HG03520 (cell line): ENCODE data around the gene ATP2B3.

Experiments used
- ATAC-seq: cut with Tn5 transposase; IDR thresholded peaks from one replicate; pipeline ENCODE4 v1.9.1; 2021; ENCODE audit warnings: mild to moderate bottlenecking, moderate library complexity; ENCODE audit not compliant: unreplicated experiment

ATP2B3 gene

DNA sequence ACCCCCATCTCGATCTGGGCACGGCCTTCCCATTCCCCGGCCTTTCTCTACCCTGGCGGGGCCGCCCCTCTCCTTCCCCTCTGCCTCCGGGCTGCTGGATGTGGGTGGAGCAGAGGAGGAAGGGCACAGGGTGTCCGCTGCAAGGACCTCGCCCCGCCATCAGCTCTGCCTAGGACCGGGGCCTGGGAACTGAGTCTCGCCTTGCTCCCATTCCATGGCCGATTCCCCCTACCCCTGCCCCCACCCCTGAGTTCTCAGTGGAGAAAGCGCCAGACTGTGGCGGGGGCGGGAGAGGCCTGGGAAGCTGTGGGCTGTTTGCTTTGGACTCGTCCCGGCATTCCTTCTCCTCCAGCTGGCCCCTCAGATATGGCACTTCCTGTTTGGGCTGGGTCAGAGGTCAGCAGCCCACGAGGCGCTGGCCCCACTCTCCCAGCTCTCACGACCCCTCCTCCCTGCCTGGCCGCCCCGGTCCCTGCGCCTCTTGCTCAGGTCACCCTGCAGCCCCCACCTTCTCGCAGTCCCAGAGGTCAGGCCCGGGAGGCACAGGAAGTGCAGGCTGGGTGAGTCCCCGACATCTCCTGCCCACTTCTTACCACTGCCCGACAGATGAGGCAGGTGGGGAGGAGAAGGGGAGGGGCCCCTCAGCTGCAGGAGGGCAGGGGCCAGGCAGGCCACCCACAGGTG is 29.1 kb upstream of the ATP2B3 start:
- ATAC-seq = no peak

DNA sequence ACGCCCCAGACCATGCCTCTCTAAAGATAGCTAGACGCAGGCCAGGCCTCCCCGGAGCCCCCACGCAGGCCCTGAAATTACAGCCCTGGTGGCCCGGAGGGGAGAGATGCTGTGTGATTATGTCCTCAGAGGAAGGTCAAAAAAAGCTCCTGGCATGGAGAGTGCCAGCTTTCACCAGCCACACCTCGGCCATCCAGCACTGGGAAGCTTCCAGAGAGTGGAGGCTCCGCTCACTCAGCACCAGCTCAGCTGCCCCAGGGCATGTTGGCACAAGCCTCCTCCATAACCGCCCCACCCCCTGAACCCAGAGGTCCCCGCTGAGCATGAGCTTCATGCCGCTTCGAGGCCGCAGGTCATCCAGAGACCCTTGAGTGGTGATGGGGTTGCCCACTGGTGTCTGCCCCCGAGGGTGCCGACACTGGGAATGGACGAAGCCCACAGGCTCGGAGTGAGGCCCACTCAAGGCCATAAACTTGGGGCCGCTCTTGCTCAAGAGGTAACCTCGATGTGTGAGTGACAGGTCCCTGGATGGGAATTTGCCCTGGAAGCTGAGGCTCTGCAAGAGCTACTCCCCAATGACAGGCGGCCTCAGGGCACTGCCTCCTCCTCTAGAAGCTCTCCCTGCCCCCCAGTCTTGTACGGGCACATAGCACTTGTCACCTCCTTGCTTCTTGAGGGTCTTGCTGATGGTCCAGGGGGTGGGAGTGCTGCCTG is 27.1 kb upstream of the ATP2B3 start:
- ATAC-seq = no peak

DNA sequence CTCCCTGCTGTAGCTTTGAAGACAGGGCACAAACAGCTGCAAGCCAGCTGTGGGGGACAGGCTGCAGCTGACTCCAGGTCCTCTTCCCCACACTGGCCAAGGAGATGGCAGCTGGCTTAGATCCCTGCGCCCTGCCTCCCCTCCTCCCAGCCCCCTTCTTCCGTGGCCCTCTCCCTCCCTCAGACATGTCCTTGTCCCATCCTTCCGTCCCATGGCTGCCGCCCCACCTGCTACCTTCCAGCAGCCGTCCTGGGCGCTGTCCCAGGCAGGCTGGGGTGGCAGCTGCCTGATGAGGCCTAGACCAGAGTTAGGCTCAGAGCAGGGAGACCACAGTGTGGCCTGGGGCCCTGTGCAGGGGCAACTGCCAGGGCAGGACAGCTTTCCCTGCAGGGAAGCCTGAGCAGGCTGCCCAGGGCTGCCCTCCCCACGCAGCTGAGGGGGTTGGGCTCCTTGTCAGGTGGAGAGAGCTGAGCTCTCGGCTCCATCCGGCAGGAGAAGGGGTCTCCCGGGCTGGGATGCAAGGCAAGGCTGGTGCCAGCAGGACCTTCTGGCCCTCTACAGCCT is 26.0 kb upstream of the ATP2B3 start:
- no peak for ATAC-seq

DNA sequence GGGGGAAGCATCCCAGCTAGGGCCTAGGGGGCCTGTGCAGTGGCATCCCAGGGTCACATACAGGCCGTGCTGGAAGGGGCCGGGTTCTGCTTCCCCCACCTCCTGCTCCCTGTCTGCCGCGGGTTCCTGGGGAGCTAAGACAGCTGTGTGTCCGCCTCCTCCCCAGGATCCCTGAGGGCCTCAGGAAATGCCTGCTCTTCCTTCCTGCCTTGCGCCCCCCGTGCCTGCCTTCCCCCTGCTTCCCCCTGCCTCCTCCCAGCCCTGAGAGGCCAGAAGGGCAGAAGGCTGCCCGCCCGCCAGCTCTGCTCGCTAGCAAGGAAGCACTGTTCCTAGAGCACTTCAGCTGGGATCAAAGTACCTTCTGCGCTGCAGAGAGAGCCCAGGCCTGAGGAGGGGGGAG is 25.5 kb upstream of the ATP2B3 start:
- ATAC-seq = no peak

DNA sequence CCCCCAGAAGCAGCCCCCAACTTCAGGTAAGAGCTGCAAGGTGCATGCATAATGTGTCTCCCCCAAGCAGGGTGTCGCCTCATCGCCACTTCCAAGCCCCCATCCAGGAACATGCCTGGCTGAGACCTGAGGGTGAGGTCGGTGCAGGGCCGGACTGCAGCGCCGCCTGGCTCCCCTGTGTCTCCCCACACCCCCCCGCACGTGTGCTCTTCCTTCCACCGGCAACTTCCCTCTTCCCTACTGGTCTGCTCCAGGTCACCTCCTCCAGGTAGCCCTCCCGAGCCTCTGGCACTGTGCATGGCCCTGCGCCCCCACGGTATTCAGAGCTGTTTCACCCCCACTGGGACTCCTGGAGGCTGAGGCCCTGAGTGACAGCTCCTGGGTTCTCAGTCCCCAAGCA is 24.9 kb upstream of the ATP2B3 start:
- ATAC-seq = no peak

DNA sequence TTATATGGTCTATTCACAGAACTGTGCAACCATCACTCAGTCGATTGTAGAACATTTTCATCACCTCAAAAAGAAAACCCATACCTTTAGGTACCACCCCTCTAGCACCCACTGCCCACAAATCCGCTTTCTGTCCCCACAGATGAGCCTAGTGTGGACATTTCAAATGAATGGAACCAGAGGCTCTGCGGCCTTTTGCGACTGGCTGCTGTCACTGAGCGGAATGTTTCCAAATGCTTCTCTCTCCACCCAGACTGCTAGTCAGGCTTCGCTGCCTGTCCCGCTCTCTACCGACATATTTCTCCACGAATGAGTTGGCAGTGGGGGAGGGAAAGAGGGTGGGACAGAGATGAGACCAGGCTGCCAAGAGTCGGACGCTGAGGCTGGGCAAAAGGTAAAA is 24.4 kb upstream of the ATP2B3 start:
- ATAC-seq = no peak

DNA sequence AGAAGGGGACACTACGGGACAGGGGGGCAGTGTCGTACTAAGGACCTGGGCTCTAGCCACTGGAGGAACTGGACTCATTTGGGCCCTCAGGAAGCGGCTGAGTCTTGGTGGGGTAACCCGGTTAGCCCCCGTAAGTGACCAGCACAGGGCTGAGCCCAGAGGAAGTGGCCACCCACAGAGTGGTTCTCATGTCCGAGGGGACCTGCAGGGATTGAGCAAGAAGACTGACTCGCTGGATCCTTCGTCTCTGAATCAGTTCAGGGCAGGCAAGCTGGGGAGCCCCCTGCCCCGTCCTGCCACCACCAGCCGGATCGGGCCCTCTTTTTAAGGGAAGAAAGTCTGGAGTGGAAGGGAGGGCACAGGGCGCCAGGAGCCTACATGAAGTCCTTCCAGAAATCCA is 23.4 kb upstream of the ATP2B3 start:
- ATAC-seq = no peak

DNA sequence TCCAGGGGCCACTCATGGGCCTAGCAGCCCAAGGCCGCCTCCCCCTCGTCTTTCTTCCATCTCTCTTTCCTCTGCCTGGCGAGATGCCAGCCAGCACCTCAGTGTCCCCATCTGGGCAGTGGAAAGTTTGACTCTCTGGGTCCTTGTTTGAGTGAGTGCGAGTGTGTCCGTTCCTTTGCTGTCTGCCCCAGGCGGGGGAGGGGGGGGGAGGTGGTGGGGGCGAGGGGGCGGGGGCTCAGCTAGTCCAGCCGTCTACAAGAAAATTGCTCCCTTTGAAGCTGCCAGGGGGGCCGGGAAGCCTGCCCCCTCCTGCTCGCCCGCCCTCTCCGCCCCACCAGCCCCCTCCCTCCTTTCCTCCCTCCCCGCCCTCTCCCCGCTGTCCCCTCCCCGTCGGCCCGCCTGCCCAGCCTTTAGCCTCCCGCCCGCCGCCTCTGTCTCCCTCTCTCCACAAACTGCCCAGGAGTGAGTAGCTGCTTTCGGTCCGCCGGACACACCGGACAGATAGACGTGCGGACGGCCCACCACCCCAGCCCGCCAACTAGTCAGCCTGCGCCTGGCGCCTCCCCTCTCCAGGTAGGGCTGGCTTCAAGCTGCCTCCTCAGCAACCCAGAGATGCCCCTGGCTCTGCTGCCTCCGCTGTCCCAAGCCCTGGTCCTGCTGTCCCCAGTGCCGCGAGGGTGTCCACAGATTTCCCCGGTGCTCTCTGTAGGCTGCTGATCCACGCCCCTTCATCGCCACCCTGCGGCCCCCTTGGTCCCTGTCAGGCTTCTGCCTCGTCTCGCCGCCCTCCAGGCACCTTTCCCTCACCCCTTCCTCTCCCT is 22.7 kb upstream of the ATP2B3 start, which contains the start of gene BGN:
BGN (plus strand) TSS at position 440 of the 821 bp plus-strand sequence. CDS start 9,652 bp downstream, outside the sequence.
- ATAC-seq = no peak

DNA sequence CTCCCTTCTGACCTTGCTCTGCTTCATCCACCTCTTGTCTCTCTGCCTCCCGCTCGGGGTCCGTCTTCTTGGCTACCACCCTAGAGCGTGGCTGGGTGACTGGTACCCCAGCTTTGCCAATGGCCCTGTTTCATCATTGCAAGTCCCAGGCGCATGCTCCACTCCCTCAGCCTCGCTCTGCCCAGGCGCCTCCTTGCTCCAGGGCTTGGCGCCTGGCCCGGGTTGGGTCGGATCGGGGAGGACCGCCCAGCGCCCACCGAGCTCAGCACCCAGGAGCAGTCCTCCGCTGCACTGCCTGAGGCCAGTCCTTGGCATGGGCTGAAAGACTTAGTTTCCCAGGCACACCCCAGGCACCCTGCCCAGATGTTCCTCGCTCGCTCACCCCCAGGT is 22.1 kb upstream of the ATP2B3 start:
- no peak for ATAC-seq

DNA sequence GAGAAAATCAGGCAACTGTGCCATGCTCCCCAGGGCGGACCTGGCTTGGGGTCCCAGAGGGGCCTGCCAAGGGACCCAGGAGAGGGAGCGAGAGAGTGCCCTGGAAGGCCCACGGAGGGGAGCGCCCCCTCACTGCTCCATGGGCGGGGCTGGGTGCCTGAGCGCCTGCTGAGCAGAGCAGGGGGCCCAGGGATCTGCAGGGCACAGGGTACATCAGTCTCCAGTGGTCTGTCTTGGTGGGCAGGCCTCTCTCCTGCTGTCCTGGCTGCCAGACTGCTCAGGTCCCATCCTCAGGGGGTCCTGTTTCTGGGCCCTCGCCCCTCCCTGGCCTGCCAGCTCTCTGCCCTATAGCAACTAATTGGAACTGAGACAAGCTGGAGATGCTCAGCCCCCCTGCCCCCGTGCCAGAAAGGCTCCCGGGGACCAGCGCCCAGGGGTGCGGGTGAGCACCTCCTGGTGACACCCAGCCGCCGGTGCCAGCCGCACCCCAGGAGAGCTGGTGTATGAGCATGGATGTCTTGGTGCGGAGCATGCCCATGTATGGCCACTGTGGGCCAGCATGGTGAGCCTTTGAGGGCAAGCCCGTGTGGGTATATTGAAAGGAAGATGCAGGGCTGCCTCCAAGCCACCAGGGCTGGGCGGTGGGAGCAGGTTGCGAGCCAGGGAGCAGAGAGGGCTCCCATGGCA is 21.4 kb upstream of the ATP2B3 start:
- ATAC-seq = no peak

DNA sequence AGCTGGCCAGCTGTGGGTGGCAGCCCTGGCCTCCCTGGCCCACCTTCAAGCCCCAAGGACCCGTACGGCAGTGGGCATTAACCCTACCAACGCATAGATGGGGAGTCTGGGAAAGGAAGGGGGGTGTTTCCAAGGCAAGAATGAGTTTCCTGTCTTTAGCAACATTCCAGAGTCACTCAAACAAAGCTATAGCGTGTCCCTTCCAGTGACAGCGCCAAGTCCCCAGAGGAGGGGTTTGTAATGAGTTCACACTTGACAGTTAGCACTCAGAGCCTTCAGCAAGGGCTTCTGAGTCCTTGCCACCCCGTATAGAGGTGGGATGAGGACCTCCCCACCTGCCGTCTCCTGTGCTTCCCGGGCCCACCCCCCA is 20.9 kb upstream of the ATP2B3 start:
- no peak for ATAC-seq

DNA sequence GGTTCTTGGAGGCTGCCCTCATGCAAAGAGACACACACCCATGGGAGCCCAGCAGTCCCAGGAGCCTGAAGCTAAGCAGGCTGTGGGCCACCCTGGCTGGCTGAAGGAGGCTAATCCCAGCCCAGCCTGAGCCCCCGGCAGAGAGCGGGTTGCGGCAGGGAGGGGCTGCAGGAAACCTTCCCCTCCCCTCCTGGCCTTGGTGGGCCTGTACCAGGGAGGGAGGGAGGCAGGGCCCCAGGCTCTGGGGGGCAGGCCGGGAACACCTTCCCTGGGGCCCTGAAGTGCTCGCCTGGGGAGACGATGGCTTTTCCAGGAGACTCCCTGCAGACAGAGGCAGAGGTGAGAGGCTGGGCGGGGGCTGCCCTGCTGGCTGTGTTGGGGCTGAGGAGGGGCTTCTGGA is 19.0 kb upstream of the ATP2B3 start:
- no peak for ATAC-seq

DNA sequence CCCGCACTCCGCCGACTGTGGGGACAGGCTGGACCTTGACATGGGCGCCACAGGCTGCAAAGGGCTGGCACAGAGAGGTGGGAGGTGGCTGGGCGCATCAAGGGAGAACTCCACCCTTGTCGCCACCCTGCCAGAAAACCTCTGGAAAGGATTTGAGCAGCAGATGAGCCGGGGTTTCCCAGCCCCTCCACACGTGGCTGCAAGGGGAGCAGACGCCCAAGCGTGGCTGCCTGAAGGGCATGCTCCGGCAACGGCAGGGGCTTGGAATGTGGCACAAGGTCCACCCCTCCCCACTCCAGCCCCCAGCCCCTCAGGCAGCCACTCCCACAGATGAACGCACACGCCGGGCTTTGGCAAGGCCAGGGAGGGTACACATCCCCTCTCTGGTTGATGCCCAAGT is 18.1 kb upstream of the ATP2B3 start:
- ATAC-seq = no peak

DNA sequence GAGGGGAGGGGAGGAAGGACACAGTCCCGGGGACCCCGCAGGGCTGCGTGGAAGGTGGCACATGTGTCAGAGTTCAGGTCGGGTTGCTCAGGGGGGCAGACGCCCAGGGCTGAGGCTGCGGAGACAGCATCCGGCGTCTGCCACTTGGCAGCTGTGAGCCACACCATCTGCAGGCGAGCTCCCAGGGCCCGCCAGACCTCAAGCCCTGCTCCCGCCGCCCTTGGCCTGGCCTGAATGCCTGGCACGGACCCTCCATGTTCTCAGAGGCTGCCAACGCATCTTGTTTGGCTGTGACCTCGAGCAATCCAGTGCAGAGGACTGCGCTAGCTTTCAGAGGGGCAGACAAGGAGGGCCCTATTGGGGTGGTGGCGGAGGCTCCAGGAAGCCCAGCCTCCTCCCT is 17.6 kb upstream of the ATP2B3 start:
- no peak for ATAC-seq

DNA sequence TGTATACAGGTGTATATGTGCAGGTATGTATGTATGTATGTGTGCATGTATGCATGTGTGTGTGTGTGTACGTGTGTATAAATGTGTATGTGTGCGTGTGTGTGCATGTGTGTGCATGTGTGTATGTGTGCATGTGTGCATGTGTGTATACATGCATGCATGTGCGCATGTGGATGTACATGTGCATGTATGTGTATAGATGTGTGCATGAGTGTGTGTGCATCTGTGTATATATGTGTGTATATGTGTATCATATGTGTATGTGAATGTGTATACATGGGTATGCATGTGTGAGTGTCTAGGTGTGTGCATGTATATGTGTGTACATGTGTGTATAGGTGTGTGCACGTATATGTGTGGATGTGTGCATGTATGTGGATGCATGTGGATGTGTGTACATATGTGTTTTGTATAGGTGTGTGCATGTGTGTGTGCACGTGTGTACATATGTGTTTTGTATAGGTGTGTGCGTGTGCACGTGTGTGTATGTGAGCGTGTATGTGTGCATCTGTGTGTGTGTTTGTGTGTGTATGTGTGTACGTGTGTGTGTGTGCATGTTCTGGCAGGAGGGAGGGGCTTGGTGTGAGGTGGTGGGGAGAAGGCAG is 16.7 kb upstream of the ATP2B3 start:
- ATAC-seq = no peak

DNA sequence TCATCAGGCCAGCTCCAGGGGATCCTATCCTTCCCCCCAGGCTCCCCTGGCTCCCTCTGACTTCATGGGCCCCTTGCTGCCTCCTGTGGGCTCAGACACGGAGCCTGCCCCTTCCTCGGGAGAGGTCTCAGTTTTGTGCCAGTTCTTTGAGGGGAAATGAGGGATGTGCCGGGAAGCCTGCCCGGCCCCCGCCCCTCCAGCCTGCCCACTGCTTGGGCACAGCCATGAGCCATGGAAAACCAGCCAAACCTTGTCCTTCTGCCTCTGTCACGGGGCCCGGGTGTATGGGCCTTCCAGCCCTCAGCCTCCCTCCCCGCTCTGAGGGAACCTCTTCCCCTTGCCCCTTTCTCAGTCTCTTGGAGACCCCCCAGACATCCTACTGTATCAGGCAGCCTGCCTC is 15.9 kb upstream of the ATP2B3 start:
- no peak for ATAC-seq

DNA sequence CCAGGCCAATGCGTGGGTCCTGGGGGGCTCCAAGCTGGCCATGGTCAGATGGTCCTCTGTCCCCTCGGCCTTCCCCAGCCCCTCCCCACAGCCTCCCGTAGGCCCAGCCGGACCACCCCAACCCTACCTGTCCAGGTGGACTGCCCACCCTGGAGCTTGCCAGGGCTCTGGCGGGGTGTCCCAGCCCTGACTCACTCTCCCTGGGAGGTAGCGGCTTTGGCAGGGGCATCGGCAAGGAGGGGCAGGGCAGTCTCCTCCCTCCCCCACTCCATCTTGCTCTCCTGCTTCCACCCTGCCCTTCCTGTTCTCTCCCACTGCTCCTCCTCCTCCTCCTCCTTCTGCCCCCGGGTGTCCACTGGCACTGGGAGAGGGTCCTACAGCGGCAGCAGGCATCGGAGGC is 15.3 kb upstream of the ATP2B3 start:
- ATAC-seq = no peak

DNA sequence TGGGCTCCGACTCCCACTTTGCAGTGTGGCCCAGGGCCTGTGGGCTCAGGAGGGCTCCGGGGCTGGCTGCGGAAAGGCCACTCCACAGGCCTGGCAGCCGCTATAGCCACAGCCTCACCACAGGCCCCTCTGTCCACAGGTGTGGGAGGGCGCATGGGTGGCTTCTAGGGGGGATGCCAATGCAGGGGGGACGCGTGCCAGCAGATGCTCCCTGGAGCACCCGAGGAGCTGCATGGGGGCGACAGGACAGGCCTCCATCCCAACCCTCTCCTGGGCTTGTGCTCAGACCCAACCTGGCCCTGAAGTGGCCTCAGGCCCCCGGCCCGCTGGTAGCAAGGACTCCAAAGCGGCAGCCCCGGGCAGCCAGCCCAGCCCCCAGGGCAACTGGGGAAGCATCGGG is 14.6 kb upstream of the ATP2B3 start:
- ATAC-seq = no peak

DNA sequence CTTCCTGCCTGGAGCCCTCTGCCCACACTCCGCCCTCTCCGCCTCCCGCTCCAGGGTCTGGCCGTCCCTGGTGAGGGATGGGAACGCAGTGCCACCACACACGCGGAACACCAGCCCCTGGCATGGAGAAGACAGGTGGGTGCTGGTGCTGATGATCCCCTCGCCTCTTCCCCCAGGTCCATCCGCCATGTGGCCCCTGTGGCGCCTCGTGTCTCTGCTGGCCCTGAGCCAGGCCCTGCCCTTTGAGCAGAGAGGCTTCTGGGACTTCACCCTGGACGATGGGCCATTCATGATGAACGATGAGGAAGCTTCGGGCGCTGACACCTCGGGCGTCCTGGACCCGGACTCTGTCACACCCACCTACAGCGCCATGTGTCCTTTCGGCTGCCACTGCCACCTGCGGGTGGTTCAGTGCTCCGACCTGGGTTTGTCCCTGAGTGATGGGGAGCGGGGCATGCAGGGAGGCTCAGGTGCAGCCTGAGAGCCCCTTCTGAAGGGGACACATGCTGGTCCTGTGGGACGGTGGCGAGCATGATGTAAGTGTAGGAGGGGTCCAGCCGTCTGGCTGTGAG is 12.9 kb upstream of the ATP2B3 start:
- no peak for ATAC-seq

DNA sequence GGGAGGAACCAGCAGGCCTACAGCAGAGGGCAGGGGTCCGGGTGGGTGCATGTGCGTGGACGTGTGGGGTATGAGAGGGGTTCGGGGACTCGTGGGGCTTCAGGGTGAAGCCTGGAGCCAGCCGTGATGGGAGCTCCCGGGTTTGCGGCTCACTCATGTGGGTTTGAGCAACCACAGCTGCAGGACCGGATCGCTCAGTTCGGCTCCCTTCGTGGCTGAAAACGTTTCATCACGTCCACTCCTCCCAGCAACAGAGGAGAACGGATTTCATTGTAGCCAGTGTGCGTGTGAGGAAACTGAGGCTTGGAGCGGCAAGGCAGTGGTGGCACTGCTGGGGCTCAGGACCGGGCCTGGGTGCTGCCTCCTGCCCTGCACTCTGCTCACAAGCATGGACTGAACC is 12.1 kb upstream of the ATP2B3 start:
- no peak for ATAC-seq
